ENCODE measurements around the gene EMILIN2. TPM values are rescaled to one million over a fixed set of nuclear protein-coding genes. Genes with fewer than 3 reads are reported as not detected.

The EMILIN2 gene
- total RNA-seq, 1 donor from 2014 or later, result 19.2 TPM

GRCh38 chr18:2952605-2953004, 105.8 kb downstream of the EMILIN2 start:
- TF ChIP-seq CTCF (conservative IDR thresholded peaks at IDR 0.05), result no peak
- Mint-ChIP-seq H3K4me1 (no peaks in the 10 kb centered on the region), H3K36me3 (ENCODE audit: low read depth) (peaks cover 22% of the 10 kb centered on the region), H3K27ac (ENCODE audit: unreplicated experiment) (no peak overlapping the region), H3K9me3 (no peaks in the 10 kb centered on the region), H3K4me3 (no peak overlapping the region), H3K27me3 (ENCODE audit: low read depth) (no peaks in the 10 kb centered on the region)
- DNase-seq (ENCODE audit: low read depth, low spot score), result no peak

- no peak overlapping the region for H3K4me3 Mint-ChIP-seq
- peaks cover 22% of the 10 kb centered on the region for H3K36me3 Mint-ChIP-seq (ENCODE audit: low read depth)
- H3K4me1 Mint-ChIP-seq, result no peaks in the 10 kb centered on the region
- H3K27me3 Mint-ChIP-seq (ENCODE audit: low read depth), result no peaks in the 10 kb centered on the region
- H3K9me3 Mint-ChIP-seq, result no peaks in the 10 kb centered on the region
- TF ChIP-seq CTCF (conservative IDR thresholded peaks at IDR 0.05), result no peak
- H3K27ac Mint-ChIP-seq (ENCODE audit: unreplicated experiment), result no peak overlapping the region
- DNase-seq (ENCODE audit: low read depth, low spot score), result no peak
Observed at GRCh38 chr18:2953935-2954653, 107.3 kb downstream of the EMILIN2 start.

GRCh38 chr18:2954869-2955645, 108.3 kb downstream of the EMILIN2 start:
- Mint-ChIP-seq H3K9me3 (no peaks in the 10 kb centered on the region), H3K4me3 (no peak overlapping the region), H3K27ac (ENCODE audit: unreplicated experiment) (no peak overlapping the region), H3K4me1 (no peaks in the 10 kb centered on the region), H3K27me3 (ENCODE audit: low read depth) (no peaks in the 10 kb centered on the region), H3K36me3 (ENCODE audit: low read depth) (peaks cover 22% of the 10 kb centered on the region)
- TF ChIP-seq CTCF (conservative IDR thresholded peaks at IDR 0.05), result no peak
- no peak for DNase-seq (ENCODE audit: low read depth, low spot score)

GRCh38 chr18:2956056-2956455, 109.2 kb downstream of the EMILIN2 start:
- no peak overlapping the region for H3K4me3 Mint-ChIP-seq
- DNase-seq (ENCODE audit: low read depth, low spot score), result no peak
- H3K27ac Mint-ChIP-seq (ENCODE audit: unreplicated experiment), result no peak overlapping the region
- H3K27me3 Mint-ChIP-seq (ENCODE audit: low read depth), result no peaks in the 10 kb centered on the region
- no peak for TF ChIP-seq CTCF (conservative IDR thresholded peaks at IDR 0.05)
- peaks cover 3% of the 10 kb centered on the region for H3K4me1 Mint-ChIP-seq
- H3K9me3 Mint-ChIP-seq, result no peaks in the 10 kb centered on the region
- H3K36me3 Mint-ChIP-seq (ENCODE audit: low read depth), result peaks cover 25% of the 10 kb centered on the region

- peaks cover 12% of the 10 kb centered on the region for H3K36me3 Mint-ChIP-seq (ENCODE audit: low read depth)
Observed at GRCh38 chr18:2958819-2959298, 112.1 kb downstream of the EMILIN2 start.

More at GRCh38 chr18:2958819-2959298, 112.1 kb downstream of the EMILIN2 start:
- no peak for DNase-seq (ENCODE audit: low read depth, low spot score)
- Mint-ChIP-seq H3K27me3 (ENCODE audit: low read depth) (no peaks in the 10 kb centered on the region), H3K27ac (ENCODE audit: unreplicated experiment) (no peak overlapping the region), H3K4me3 (no peak overlapping the region), H3K9me3 (no peaks in the 10 kb centered on the region), H3K4me1 (peaks cover 29% of the 10 kb centered on the region)
- TF ChIP-seq CTCF (conservative IDR thresholded peaks at IDR 0.05), result no peak

Data from neural crest cell (in vitro differentiated cells).